ENCODE measurements around the gene CHFR. TPM values are rescaled to one million over a fixed set of nuclear protein-coding genes. Genes with fewer than 3 reads are reported as not detected.

Gene CHFR
- total and polyA plus RNA-seq, 2 of the 4 experiments (the other 2 are of a cell fraction): 13.4 to 35.3 TPM

GRCh38 chr12:132888852-132889251 is 1.4 kb upstream of the CHFR start:
- H2AFZ ChIP-seq (replicated peaks; ENCODE audit: low read length, poor library complexity): peak overlapping the region; percentile 46

More at GRCh38 chr12:132888852-132889251, 1.4 kb upstream of the CHFR start:
- Histone ChIP-seq H3K14ac (replicated peaks; ENCODE audit: low read depth, low read length) (no peak overlapping the region), H3K9me1 (ENCODE audit: insufficient read depth, low read length) (no peaks in the 10 kb centered on the region), H3K4ac (ENCODE audit: low read depth, low read length) (no peak overlapping the region), H4K91ac (ENCODE audit: insufficient read depth, low read depth, low read length) (no peak overlapping the region), H3K27ac (ENCODE audit: insufficient read depth, low read length) (no peak overlapping the region), H2BK120ac (ENCODE audit: low read depth, low read length) (no peak overlapping the region), H3K79me1 (ENCODE audit: low read depth in 1 of 2, low read length in 2 of 2) (peaks cover 0 to 19% of the 10 kb centered on the region in 2 experiments; a peak in 2 of 4 replicates), H3K23ac (ENCODE audit: low read depth, low read length) (no peak overlapping the region), H4K8ac (ENCODE audit: low read depth in 2 of 2, low read length in 2 of 2) (0 out of 4 replicates have a peak overlapping the region, but pooled peaks of 1 of the 2 experiments have one; percentile 56), H2BK20ac (ENCODE audit: low read depth, low read length) (no peak overlapping the region), H3K36me3 (ENCODE audit: control insufficient read depth, insufficient read depth, low read length) (peaks cover 2% of the 10 kb centered on the region; the same call in 1 of the 2 replicates), H2AK5ac (ENCODE audit: low read depth, low read length) (no peak overlapping the region), H3K9ac (ENCODE audit: low read depth, low read length) (no peak overlapping the region), H3K4me2 (ENCODE audit: low read depth, low read length) (no peak overlapping the region), H2BK15ac (ENCODE audit: low read depth, low read length) (no peak overlapping the region), H2AK9ac (replicated peaks; ENCODE audit: low read depth, low read length, poor library complexity) (no peak overlapping the region), H3K4me1 (ENCODE audit: control insufficient read depth, insufficient read depth, low read length) (no peaks in the 10 kb centered on the region), H4K5ac (ENCODE audit: low read depth, low read length) (no peak overlapping the region; the same call in 1 of the 2 replicates), H3K18ac (ENCODE audit: low read depth, low read length) (no peak overlapping the region), H4K20me1 (ENCODE audit: insufficient read depth, low read length) (no peaks in the 10 kb centered on the region), H3K27me3 (ENCODE audit: control insufficient read depth, insufficient read depth, low read length) (no peaks in the 10 kb centered on the region), H3K4me3 (ENCODE audit: insufficient read depth, low read depth, low read length) (no peak overlapping the region), H2BK5ac (ENCODE audit: low read depth, low read length, poor library complexity, severe bottlenecking) (no peak overlapping the region), H3K56ac (ENCODE audit: extremely low read depth, insufficient read depth, low read length) (no peak overlapping the region), H3K9me3 (ENCODE audit: control insufficient read depth, insufficient read depth, low read length) (no peaks in the 10 kb centered on the region)
- intact Hi-C loops (cut with micrococcal nuclease): no loop called here
- dilution Hi-C loops (cut with HindIII; ENCODE audit: low sequenced_read_pairs, unreplicated experiment): no loop called here
- WGBS, 2 experiments (ENCODE audit: extremely low coverage in 2 of 2, insufficient read length in 1 of 2): 49% methylated on average over 3 of the region's 6 CpGs; no CpG with 5 or more reads in 1 of the 2 experiments
- ATAC-seq (ENCODE audit: low read depth) (no peak), DNase-seq (no peak)
- CTCF ChIA-PET: no interaction called here
- in situ Hi-C loops (cut with MboI; ENCODE audit: low sequenced_read_pairs): no loop called here
- no peak for TF ChIP-seq MAFK (IDR thresholded peaks at IDR 0.05; ENCODE audit: low read depth, low read length)
- TF ChIP-seq SMC3 (IDR thresholded peaks at IDR 0.05; ENCODE audit: low read depth, low read length): no peak
- no peak for TF ChIP-seq POLR2A (IDR thresholded peaks at IDR 0.05; ENCODE audit: low read depth, low read length)
- no peak for TF ChIP-seq RFX5 (IDR thresholded peaks at IDR 0.05; ENCODE audit: low read depth, low read length)
- no peak for TF ChIP-seq RCOR1 (IDR thresholded peaks at IDR 0.05; ENCODE audit: insufficient replicate concordance, low read length)
- TF ChIP-seq FOS (IDR thresholded peaks at IDR 0.05; ENCODE audit: low read depth, low read length): no peak
- TF ChIP-seq CTCF (conservative IDR thresholded peaks at IDR 0.05; ENCODE audit: low read depth, low read length): no peak
- TF ChIP-seq CHD1 (IDR thresholded peaks at IDR 0.05; ENCODE audit: low read depth, low read length): no peak
- no peak for TF ChIP-seq BHLHE40 (IDR thresholded peaks at IDR 0.05; ENCODE audit: low read depth, low read length)
- no peak for TF ChIP-seq MAZ (IDR thresholded peaks at IDR 0.05; ENCODE audit: borderline replicate concordance, low read depth, low read length)
- TF ChIP-seq MXI1 (IDR thresholded peaks at IDR 0.05; ENCODE audit: borderline replicate concordance, low read depth, low read length): no peak
- no peak for TF ChIP-seq USF2 (IDR thresholded peaks at IDR 0.05; ENCODE audit: low read depth, low read length)
- POLR2A ChIA-PET (ENCODE audit: unreplicated experiment): no interaction called here
- no TSS peak for BruUV-seq (replicated peaks)
